ENCODE data around the gene GNG8. TPM values are rescaled to one million over a fixed set of nuclear protein-coding genes. Genes with fewer than 3 reads are reported as not detected.

The GNG8 gene
- polyA plus RNA-seq, 1 donor from 2014 or later = not detected

DNA sequence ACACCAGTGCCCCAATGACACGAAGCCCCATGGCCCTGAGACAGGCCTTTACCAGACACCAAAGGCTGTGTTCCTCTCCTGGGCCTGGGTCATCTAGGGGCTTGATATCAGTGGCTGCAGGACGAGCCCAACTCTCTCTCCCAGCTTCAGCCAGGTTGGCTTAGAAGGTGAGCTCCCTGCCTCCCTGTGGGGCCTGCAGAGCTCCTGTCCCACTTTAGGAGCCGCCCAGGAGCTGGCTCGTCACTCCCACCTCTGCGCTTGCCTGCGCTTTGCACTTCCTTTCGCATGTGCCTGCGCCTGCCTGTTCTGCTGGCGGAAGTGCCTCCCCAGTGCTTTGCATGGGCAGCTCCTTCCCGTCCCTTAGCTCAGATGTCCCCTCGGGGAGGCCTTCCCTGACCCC is 30.0 kb downstream of the GNG8 start:
- no peaks in the 10 kb centered on the region for H3K36me3 ChIP-seq (ENCODE audit: insufficient read depth, low read length)
- no peaks in the 10 kb centered on the region for H3F3A ChIP-seq (ENCODE audit: insufficient read depth, low read length, poor library complexity, severe bottlenecking)
- TF ChIP-seq EP300 (conservative IDR thresholded peaks at IDR 0.05; ENCODE audit: poor library complexity, severe bottlenecking) = no peak
- TF ChIP-seq SMC3 (conservative IDR thresholded peaks at IDR 0.05; ENCODE audit: poor library complexity) = no peak
- TF ChIP-seq TAF1 (IDR thresholded peaks at IDR 0.05; ENCODE audit: low read depth) = no peak
- no peak for TF ChIP-seq MXI1 (conservative IDR thresholded peaks at IDR 0.05; ENCODE audit: poor library complexity, severe bottlenecking)
- TF ChIP-seq RAD21 (conservative IDR thresholded peaks at IDR 0.05) = no peak
- TF ChIP-seq POLR2AphosphoS5 (IDR thresholded peaks at IDR 0.05) = no peak
- TF ChIP-seq EZH2 (IDR thresholded peaks at IDR 0.05; ENCODE audit: borderline replicate concordance, insufficient read depth, low read length, poor library complexity, severe bottlenecking) = no peak
- TF ChIP-seq, protein P1, sequence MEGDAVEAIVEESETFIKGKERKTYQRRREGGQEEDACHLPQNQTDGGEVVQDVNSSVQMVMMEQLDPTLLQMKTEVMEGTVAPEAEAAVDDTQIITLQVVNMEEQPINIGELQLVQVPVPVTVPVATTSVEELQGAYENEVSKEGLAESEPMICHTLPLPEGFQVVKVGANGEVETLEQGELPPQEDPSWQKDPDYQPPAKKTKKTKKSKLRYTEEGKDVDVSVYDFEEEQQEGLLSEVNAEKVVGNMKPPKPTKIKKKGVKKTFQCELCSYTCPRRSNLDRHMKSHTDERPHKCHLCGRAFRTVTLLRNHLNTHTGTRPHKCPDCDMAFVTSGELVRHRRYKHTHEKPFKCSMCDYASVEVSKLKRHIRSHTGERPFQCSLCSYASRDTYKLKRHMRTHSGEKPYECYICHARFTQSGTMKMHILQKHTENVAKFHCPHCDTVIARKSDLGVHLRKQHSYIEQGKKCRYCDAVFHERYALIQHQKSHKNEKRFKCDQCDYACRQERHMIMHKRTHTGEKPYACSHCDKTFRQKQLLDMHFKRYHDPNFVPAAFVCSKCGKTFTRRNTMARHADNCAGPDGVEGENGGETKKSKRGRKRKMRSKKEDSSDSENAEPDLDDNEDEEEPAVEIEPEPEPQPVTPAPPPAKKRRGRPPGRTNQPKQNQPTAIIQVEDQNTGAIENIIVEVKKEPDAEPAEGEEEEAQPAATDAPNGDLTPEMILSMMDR (IDR thresholded peaks at IDR 0.05; ENCODE audit: poor library complexity, severe bottlenecking) = no peak
- TF ChIP-seq, protein P2, sequence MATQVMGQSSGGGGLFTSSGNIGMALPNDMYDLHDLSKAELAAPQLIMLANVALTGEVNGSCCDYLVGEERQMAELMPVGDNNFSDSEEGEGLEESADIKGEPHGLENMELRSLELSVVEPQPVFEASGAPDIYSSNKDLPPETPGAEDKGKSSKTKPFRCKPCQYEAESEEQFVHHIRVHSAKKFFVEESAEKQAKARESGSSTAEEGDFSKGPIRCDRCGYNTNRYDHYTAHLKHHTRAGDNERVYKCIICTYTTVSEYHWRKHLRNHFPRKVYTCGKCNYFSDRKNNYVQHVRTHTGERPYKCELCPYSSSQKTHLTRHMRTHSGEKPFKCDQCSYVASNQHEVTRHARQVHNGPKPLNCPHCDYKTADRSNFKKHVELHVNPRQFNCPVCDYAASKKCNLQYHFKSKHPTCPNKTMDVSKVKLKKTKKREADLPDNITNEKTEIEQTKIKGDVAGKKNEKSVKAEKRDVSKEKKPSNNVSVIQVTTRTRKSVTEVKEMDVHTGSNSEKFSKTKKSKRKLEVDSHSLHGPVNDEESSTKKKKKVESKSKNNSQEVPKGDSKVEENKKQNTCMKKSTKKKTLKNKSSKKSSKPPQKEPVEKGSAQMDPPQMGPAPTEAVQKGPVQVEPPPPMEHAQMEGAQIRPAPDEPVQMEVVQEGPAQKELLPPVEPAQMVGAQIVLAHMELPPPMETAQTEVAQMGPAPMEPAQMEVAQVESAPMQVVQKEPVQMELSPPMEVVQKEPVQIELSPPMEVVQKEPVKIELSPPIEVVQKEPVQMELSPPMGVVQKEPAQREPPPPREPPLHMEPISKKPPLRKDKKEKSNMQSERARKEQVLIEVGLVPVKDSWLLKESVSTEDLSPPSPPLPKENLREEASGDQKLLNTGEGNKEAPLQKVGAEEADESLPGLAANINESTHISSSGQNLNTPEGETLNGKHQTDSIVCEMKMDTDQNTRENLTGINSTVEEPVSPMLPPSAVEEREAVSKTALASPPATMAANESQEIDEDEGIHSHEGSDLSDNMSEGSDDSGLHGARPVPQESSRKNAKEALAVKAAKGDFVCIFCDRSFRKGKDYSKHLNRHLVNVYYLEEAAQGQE (IDR thresholded peaks at IDR 0.05; ENCODE audit: borderline replicate concordance) = no peak
- no peaks in the 10 kb centered on the region for H3K9me2 ChIP-seq (ENCODE audit: insufficient read depth, low read length)
- H3K9ac ChIP-seq (ENCODE audit: low read length) = peak overlapping the region; percentile 23
- H3K4me3 ChIP-seq (ENCODE audit: low read length) = no peak overlapping the region
- H2AFZ ChIP-seq (ENCODE audit: low read depth, low read length) = no peak overlapping the region
- no peak overlapping the region for H3K27ac ChIP-seq (ENCODE audit: low read length)
- H3K27me3 ChIP-seq (ENCODE audit: insufficient read depth, low read depth, low read length) = no peaks in the 10 kb centered on the region
- no peaks in the 10 kb centered on the region for H3K9me3 ChIP-seq (ENCODE audit: low read length)
- no peak overlapping the region for H3K4me2 ChIP-seq (ENCODE audit: low read length)
- H3K79me2 ChIP-seq (replicated peaks; ENCODE audit: insufficient read depth, low read length) = peaks cover 47% of the 10 kb centered on the region
- H4K20me1 ChIP-seq (ENCODE audit: insufficient read depth) = peaks cover 41% of the 10 kb centered on the region

DNA sequence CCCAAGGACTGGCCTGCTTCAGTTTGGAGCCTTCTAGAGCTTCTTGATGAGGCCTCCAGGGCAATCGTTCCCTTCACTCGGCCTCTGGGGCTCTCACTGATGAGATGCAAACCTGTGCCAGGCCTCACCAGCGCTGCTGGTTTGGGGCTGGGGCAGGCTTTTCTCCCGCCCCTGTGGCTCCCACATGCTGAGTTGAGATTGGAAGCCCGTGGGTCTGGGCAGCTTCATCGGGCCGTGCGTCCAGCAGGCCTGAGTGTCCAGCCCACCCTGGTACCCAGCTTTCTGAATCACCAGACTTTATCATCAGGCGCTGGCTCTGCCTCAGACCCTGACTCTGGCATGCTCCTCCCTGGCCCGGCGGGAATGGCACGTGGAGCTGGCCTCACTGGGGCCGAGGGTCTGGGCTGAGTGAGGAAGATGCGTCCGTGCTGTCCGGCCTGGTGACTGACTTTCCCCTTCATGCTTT is 30.6 kb downstream of the GNG8 start:
- H2AFZ ChIP-seq (ENCODE audit: low read depth, low read length) = no peak overlapping the region
- H3K36me3 ChIP-seq (ENCODE audit: insufficient read depth, low read length) = no peaks in the 10 kb centered on the region
- H3K79me2 ChIP-seq (replicated peaks; ENCODE audit: insufficient read depth, low read length) = peaks cover 47% of the 10 kb centered on the region
- TF ChIP-seq POLR2AphosphoS5 (IDR thresholded peaks at IDR 0.05) (no peak), MXI1 (conservative IDR thresholded peaks at IDR 0.05; ENCODE audit: poor library complexity, severe bottlenecking) (no peak), SMC3 (conservative IDR thresholded peaks at IDR 0.05; ENCODE audit: poor library complexity) (no peak), RAD21 (conservative IDR thresholded peaks at IDR 0.05) (no peak), EZH2 (IDR thresholded peaks at IDR 0.05; ENCODE audit: borderline replicate concordance, insufficient read depth, low read length, poor library complexity, severe bottlenecking) (no peak), EP300 (conservative IDR thresholded peaks at IDR 0.05; ENCODE audit: poor library complexity, severe bottlenecking) (no peak), TAF1 (IDR thresholded peaks at IDR 0.05; ENCODE audit: low read depth) (no peak)
- TF ChIP-seq, protein P2 (IDR thresholded peaks at IDR 0.05; ENCODE audit: borderline replicate concordance) = no peak
- TF ChIP-seq, protein P1 (IDR thresholded peaks at IDR 0.05; ENCODE audit: poor library complexity, severe bottlenecking) = no peak
- no peaks in the 10 kb centered on the region for H3K9me2 ChIP-seq (ENCODE audit: insufficient read depth, low read length)
- H3F3A ChIP-seq (ENCODE audit: insufficient read depth, low read length, poor library complexity, severe bottlenecking) = no peaks in the 10 kb centered on the region
- H3K9me3 ChIP-seq (ENCODE audit: low read length) = no peaks in the 10 kb centered on the region
- peaks cover 41% of the 10 kb centered on the region for H4K20me1 ChIP-seq (ENCODE audit: insufficient read depth)
- peak overlapping the region; percentile 98 for H3K9ac ChIP-seq (ENCODE audit: low read length)
- no peak overlapping the region for H3K4me2 ChIP-seq (ENCODE audit: low read length)
- H3K27me3 ChIP-seq (ENCODE audit: insufficient read depth, low read depth, low read length) = no peaks in the 10 kb centered on the region
- H3K4me3 ChIP-seq (ENCODE audit: low read length) = peak overlapping the region; percentile 81
- H3K27ac ChIP-seq (ENCODE audit: low read length) = no peak overlapping the region
